Thymus (tissue), 14 donors: Measurements from ENCODE around the gene AP3M1. TPM values are rescaled to one million over a fixed set of nuclear protein-coding genes. Genes with fewer than 3 reads are reported as not detected.
"Not testable (repeated sequence)": the region's sequence is repeated elsewhere in the genome, so short reads cannot be mapped to it uniquely, and the experiment has no call there.

Experiments
- DNase-seq, 9 donors: peaks; one replicate each; pipeline ENCODE4 v3.0.0-alpha.2; 2013; ENCODE audit warnings: low spot score in 9 of 9, low read depth in 6 of 9, missing footprints in 1 of 9
- H3K27ac ChIP-seq, 2 donors: one replicate each; pipeline ENCODE4 v1.5.1; 2013; ENCODE audit warnings: control low read depth in 1 of 2, low read depth in 1 of 2, low read length in 1 of 2, mild to moderate bottlenecking in 1 of 2, moderate library complexity in 1 of 2
- H3K27me3 ChIP-seq, 2 donors: one replicate each; pipeline ENCODE4 v1.5.1; 2013; ENCODE audit warnings: low read length in 1 of 2; ENCODE audit not compliant: control insufficient read depth in 2 of 2, insufficient read depth in 1 of 2
- H3K36me3 ChIP-seq, 2 donors: one replicate each; pipeline ENCODE4 v1.5.1; 2013; ENCODE audit warnings: low read length in 1 of 2, mild to moderate bottlenecking in 1 of 2, moderate library complexity in 1 of 2; ENCODE audit not compliant: control insufficient read depth in 2 of 2, insufficient read depth in 2 of 2
- H3K4me1 ChIP-seq, 2 donors: one replicate each; pipeline ENCODE4 v1.5.1; 2013; ENCODE audit warnings: low read length in 2 of 2; ENCODE audit not compliant: control insufficient read depth in 2 of 2, insufficient read depth in 2 of 2
- H3K4me3 ChIP-seq, 2 donors: one replicate each; pipeline ENCODE4 v1.5.1; 2013; ENCODE audit warnings: low read length in 2 of 2, control low read depth in 1 of 2, mild to moderate bottlenecking in 1 of 2
- H3K9me3 ChIP-seq, 2 donors: one replicate each; pipeline ENCODE4 v1.5.1; 2013; ENCODE audit warnings: low read length in 1 of 2, mild to moderate bottlenecking in 1 of 2; ENCODE audit not compliant: control insufficient read depth in 2 of 2, insufficient read depth in 1 of 2
- WGBS: extraction: QIAGEN DNeasy Blood & Tissue Kit; methylation state at CpG from one replicate; pipeline ENCODE4 v1.1.7; 2013; 5-methylcytosine and 5-hydroxymethylcytosine counted together
- long read RNA-seq, 10 donors: transcript quantifications; one replicate each; lab custom pipeline, GENCODE V29; 2026
- polyA plus RNA-seq: library from polyadenylated mRNA; stranded (reverse); fragments of 200-250 nt; gene quantifications from one replicate; pipeline ENCODE4 v1.2.3, GENCODE V29; 2013
- total RNA-seq: library from RNA; stranded (reverse); fragments of 120-200 nt; gene quantifications from one replicate; pipeline ENCODE4 v1.2.4, GENCODE V29; 2013
- donor health status: healthy.

Gene AP3M1
- total RNA-seq (31.0 TPM), polyA plus RNA-seq (14.9 TPM)
- long read RNA-seq, donor 1, full-length matches to known transcripts: 3 of 3 reads
- long read RNA-seq, donor 1, partial matches to known transcripts: 0 of 3 reads
- long read RNA-seq, donor 1, other reads (novel, unspliced or antisense): 0 of 3 reads
- long read RNA-seq, donor 2: 0 reads
- long read RNA-seq, donor 3, full-length matches to known transcripts: 10 of 10 reads
- long read RNA-seq, donor 3, partial matches to known transcripts: 0 of 10 reads
- long read RNA-seq, donor 3, other reads (novel, unspliced or antisense): 0 of 10 reads
- long read RNA-seq, donor 4, full-length matches to known transcripts: 5 of 5 reads
- long read RNA-seq, donor 4, partial matches to known transcripts: 0 of 5 reads
- long read RNA-seq, donor 4, other reads (novel, unspliced or antisense): 0 of 5 reads
- long read RNA-seq, donor 5, full-length matches to known transcripts: 13 of 13 reads
- long read RNA-seq, donor 5, partial matches to known transcripts: 0 of 13 reads
- long read RNA-seq, donor 5, other reads (novel, unspliced or antisense): 0 of 13 reads
- long read RNA-seq, donor 6, full-length matches to known transcripts: 17 of 31 reads
- long read RNA-seq, donor 6, partial matches to known transcripts: 14 of 31 reads
- long read RNA-seq, donor 6, other reads (novel, unspliced or antisense): 0 of 31 reads
- long read RNA-seq, donor 7, full-length matches to known transcripts: 13 of 13 reads
- long read RNA-seq, donor 7, partial matches to known transcripts: 0 of 13 reads
- long read RNA-seq, donor 7, other reads (novel, unspliced or antisense): 0 of 13 reads
- long read RNA-seq, donor 8, full-length matches to known transcripts: 7 of 7 reads
- long read RNA-seq, donor 8, partial matches to known transcripts: 0 of 7 reads
- long read RNA-seq, donor 8, other reads (novel, unspliced or antisense): 0 of 7 reads
- long read RNA-seq, donor 9, full-length matches to known transcripts: 4 of 4 reads
- long read RNA-seq, donor 9, partial matches to known transcripts: 0 of 4 reads
- long read RNA-seq, donor 9, other reads (novel, unspliced or antisense): 0 of 4 reads
- long read RNA-seq, donor 10, full-length matches to known transcripts: 8 of 8 reads
- long read RNA-seq, donor 10, partial matches to known transcripts: 0 of 8 reads
- long read RNA-seq, donor 10, other reads (novel, unspliced or antisense): 0 of 8 reads

- WGBS: under 1% methylated on average over 32 of the region's 32 CpGs
- Histone ChIP-seq H3K4me1 (peaks cover 8% of the 10 kb centered on the region in 2 donors), H3K4me3 (peak within 1 kb of the TSS; percentile 67 to 100), H3K27ac (peak within 1 kb of the TSS; percentile 89 to 96), H3K9me3 (peaks cover 0 to 10% of the 10 kb centered on the region in 2 donors), H3K27me3 (no peaks in the 10 kb centered on the region), H3K36me3 (peaks cover 0 to 13% of the 10 kb centered on the region in 2 donors)
- no peak for DNase-seq
These were observed at the start of gene AP3M1 for GRCh38 chr10:74150204-74150989. Gene AP3M1, minus strand, starts transcription at chr10:74150828. Its CDS starts 12,449 bp downstream, at chr10:74138379.

- no peak overlapping the region for H3K27ac ChIP-seq
- H3K36me3 ChIP-seq: no peaks in the 10 kb centered on the region
- H3K4me1 ChIP-seq: no peaks in the 10 kb centered on the region
- no peaks in the 10 kb centered on the region for H3K9me3 ChIP-seq
- no peak overlapping the region for H3K4me3 ChIP-seq
- WGBS: over 99% methylated on average over 4 of the region's 4 CpGs
- no peaks in the 10 kb centered on the region for H3K27me3 ChIP-seq
- DNase-seq: no peak
These were observed 48.7 kb upstream of the AP3M1 start for GRCh38 chr10:74199315-74199714.

- no peak for DNase-seq
- WGBS: 94% methylated on average over 3 of the region's 3 CpGs
- H3K9me3 ChIP-seq: no peaks in the 10 kb centered on the region
- no peaks in the 10 kb centered on the region for H3K36me3 ChIP-seq
- peaks cover 0 to 2% of the 10 kb centered on the region in 2 donors for H3K27me3 ChIP-seq
- H3K27ac ChIP-seq: no peak overlapping the region
- H3K4me1 ChIP-seq: peaks cover 4 to 7% of the 10 kb centered on the region in 2 donors
- no peak overlapping the region for H3K4me3 ChIP-seq
These were observed 44.4 kb upstream of the AP3M1 start for GRCh38 chr10:74194999-74195398.

- Histone ChIP-seq H3K27ac (no peak overlapping the region), H3K27me3 (peaks cover 0 to 2% of the 10 kb centered on the region in 2 donors), H3K4me1 (peaks cover 4 to 7% of the 10 kb centered on the region in 2 donors), H3K4me3 (no peak overlapping the region), H3K36me3 (no peaks in the 10 kb centered on the region), H3K9me3 (no peaks in the 10 kb centered on the region)
- no peak for DNase-seq
- 76% methylated on average over 3 of the region's 3 CpGs for WGBS
These were observed 43.9 kb upstream of the AP3M1 start for GRCh38 chr10:74194545-74194944.

GRCh38 chr10:74190494-74190893 is 39.9 kb upstream of the AP3M1 start:
- Histone ChIP-seq H3K4me1 (peaks cover 4 to 7% of the 10 kb centered on the region in 2 donors), H3K9me3 (no peaks in the 10 kb centered on the region), H3K4me3 (no peak overlapping the region), H3K36me3 (no peaks in the 10 kb centered on the region), H3K27me3 (peaks cover 0 to 2% of the 10 kb centered on the region in 2 donors), H3K27ac (peak overlapping the region; percentile 68 to 84)
- DNase-seq: no peak

- peak in 7 of 9 donors; percentile 19 to 67 (median 26) for DNase-seq
- Histone ChIP-seq H3K4me1 (peaks cover 4 to 7% of the 10 kb centered on the region in 2 donors), H3K9me3 (no peaks in the 10 kb centered on the region), H3K4me3 (no peak overlapping the region), H3K36me3 (no peaks in the 10 kb centered on the region), H3K27me3 (peaks cover 0 to 2% of the 10 kb centered on the region in 2 donors), H3K27ac (peak overlapping the region; percentile 68 to 84)
- 8% methylated on average over 3 of the region's 3 CpGs for WGBS
These were observed 39.4 kb upstream of the AP3M1 start for GRCh38 chr10:74189999-74190421.

- not testable (repeated sequence) for H3K27me3 ChIP-seq, H3K4me3 ChIP-seq, H3K4me1 ChIP-seq, H3K27ac ChIP-seq, DNase-seq, H3K36me3 ChIP-seq, H3K9me3 ChIP-seq
- 98% methylated on average over 13 of the region's 13 CpGs for WGBS
These were observed 38.0 kb upstream of the AP3M1 start for GRCh38 chr10:74188617-74189016.

- DNase-seq: no peak
- no peaks in the 10 kb centered on the region for H3K27me3 ChIP-seq
- no peaks in the 10 kb centered on the region for H3K9me3 ChIP-seq
- 94% methylated on average over 1 of the region's 1 CpG for WGBS
- H3K36me3 ChIP-seq: no peaks in the 10 kb centered on the region
- H3K27ac ChIP-seq: no peak overlapping the region
- H3K4me3 ChIP-seq: no peak overlapping the region
- peaks cover 4 to 7% of the 10 kb centered on the region in 2 donors for H3K4me1 ChIP-seq
These were observed 36.6 kb upstream of the AP3M1 start for GRCh38 chr10:74187237-74187636.
